C4-2B (cell line): ENCODE results near the gene PFKL.

ENCODE experiments used
- CTCF ChIP-seq: fragments of 450-650 bp; conservative IDR thresholded peaks from 2 replicates; pipeline ENCODE4 v1.5.1; 2017; ENCODE audit warnings: mild to moderate bottlenecking
- ZFX ChIP-seq: fragments of 450-650 bp; IDR thresholded peaks from 2 replicates; pipeline ENCODE4 v1.6.1; 2017

- TF ChIP-seq CTCF (no peak), ZFX (no peak)
Measured at GRCh38 chr21:44326716-44327602, 27.1 kb downstream of the PFKL start.
